ENCODE measurements around the gene KCNJ4.

Gene KCNJ4

DNA sequence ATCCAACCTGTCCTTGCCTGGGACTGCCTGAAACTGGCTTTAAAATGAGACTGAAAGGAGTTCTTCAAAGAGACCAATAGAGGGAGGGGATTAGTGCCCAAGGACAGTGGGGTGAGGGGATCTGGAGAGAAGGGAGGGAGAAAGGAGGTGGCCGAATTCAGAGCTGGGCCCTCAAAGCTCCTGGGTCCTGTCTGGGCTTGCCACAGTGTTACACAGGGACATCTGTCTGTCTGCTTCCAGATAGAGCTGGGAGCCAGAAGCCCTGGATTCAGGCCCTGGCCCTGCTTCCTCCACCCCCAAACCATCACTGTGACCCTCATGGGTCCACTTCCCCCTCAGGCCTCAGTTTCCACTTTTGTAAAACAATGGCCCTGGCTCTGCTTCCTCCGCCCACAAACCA, 3.6 kb downstream of the KCNJ4 start:
- TF ChIP-seq EZH2phosphoT487 (IDR thresholded peaks at IDR 0.05; ENCODE audit: borderline replicate concordance), result no peak
- TF ChIP-seq, protein P1, sequence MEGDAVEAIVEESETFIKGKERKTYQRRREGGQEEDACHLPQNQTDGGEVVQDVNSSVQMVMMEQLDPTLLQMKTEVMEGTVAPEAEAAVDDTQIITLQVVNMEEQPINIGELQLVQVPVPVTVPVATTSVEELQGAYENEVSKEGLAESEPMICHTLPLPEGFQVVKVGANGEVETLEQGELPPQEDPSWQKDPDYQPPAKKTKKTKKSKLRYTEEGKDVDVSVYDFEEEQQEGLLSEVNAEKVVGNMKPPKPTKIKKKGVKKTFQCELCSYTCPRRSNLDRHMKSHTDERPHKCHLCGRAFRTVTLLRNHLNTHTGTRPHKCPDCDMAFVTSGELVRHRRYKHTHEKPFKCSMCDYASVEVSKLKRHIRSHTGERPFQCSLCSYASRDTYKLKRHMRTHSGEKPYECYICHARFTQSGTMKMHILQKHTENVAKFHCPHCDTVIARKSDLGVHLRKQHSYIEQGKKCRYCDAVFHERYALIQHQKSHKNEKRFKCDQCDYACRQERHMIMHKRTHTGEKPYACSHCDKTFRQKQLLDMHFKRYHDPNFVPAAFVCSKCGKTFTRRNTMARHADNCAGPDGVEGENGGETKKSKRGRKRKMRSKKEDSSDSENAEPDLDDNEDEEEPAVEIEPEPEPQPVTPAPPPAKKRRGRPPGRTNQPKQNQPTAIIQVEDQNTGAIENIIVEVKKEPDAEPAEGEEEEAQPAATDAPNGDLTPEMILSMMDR (conservative IDR thresholded peaks at IDR 0.05; ENCODE audit: low read length), result no peak
- Histone ChIP-seq H3F3A (ENCODE audit: low read depth) (no peaks in the 10 kb centered on the region), H3K79me2 (ENCODE audit: insufficient read depth, low read length) (no peaks in the 10 kb centered on the region), H3K4me1 (ENCODE audit: insufficient read depth, low read length, poor library complexity, severe bottlenecking) (no peaks in the 10 kb centered on the region), H2AFZ (ENCODE audit: low read length) (no peak overlapping the region), H3K4me3 (ENCODE audit: low read length, poor library complexity, severe bottlenecking) (no peak overlapping the region), H3K4me2 (ENCODE audit: low read depth, low read length, poor library complexity, severe bottlenecking) (no peak overlapping the region), H3K36me3 (ENCODE audit: insufficient read depth, low read length) (no peaks in the 10 kb centered on the region), H3K9me3 (ENCODE audit: insufficient read depth, low read depth, low read length) (no peaks in the 10 kb centered on the region), H3K9me2 (replicated peaks; ENCODE audit: low read depth, low read length) (no peaks in the 10 kb centered on the region), H4K20me1 (ENCODE audit: insufficient read depth, low read length, poor library complexity, severe bottlenecking) (no peaks in the 10 kb centered on the region), H3K27me3 (ENCODE audit: insufficient read depth, low read length, poor library complexity, severe bottlenecking) (no peaks in the 10 kb centered on the region), H3K9ac (ENCODE audit: low read depth, low read length, poor library complexity, severe bottlenecking) (no peak overlapping the region)

DNA sequence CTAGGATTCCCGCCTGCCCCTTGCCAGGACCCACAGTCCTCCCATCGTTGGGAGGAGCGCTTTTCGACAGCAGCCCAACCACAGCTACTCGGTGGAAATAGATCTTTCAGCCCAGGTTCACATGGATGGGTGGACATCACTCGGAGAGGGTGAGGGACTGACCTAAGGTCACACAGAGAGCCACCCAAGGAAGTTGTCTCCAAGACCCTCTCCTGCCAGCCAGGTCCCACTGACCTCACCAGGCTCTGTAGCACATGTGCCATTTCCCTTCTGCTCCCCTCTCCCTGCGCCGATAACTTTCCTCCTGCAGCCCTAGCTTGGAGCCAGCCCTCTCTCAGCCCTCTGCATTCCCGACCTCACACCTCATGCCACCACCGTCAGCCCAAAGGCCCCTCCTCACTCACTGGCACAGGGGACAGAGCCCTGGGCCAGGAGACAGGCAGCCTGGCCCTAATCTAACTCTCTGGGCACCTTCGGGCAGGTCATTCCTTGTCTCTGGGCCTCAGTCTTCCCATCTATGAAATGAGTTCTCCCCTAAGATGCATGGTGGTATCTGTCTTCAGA, 4.7 kb downstream of the KCNJ4 start:
- no peaks in the 10 kb centered on the region for H4K20me1 ChIP-seq (ENCODE audit: insufficient read depth, low read length, poor library complexity, severe bottlenecking)
- no peaks in the 10 kb centered on the region for H3F3A ChIP-seq (ENCODE audit: low read depth)
- no peak overlapping the region for H3K4me2 ChIP-seq (ENCODE audit: low read depth, low read length, poor library complexity, severe bottlenecking)
- H3K27me3 ChIP-seq (ENCODE audit: insufficient read depth, low read length, poor library complexity, severe bottlenecking), result no peaks in the 10 kb centered on the region
- H2AFZ ChIP-seq (ENCODE audit: low read length), result no peak overlapping the region
- no peaks in the 10 kb centered on the region for H3K36me3 ChIP-seq (ENCODE audit: insufficient read depth, low read length)
- H3K79me2 ChIP-seq (ENCODE audit: insufficient read depth, low read length), result no peaks in the 10 kb centered on the region
- H3K9me3 ChIP-seq (ENCODE audit: insufficient read depth, low read depth, low read length), result no peaks in the 10 kb centered on the region
- H3K4me1 ChIP-seq (ENCODE audit: insufficient read depth, low read length, poor library complexity, severe bottlenecking), result no peaks in the 10 kb centered on the region
- H3K9ac ChIP-seq (ENCODE audit: low read depth, low read length, poor library complexity, severe bottlenecking), result no peak overlapping the region
- no peaks in the 10 kb centered on the region for H3K9me2 ChIP-seq (replicated peaks; ENCODE audit: low read depth, low read length)
- no peak overlapping the region for H3K4me3 ChIP-seq (ENCODE audit: low read length, poor library complexity, severe bottlenecking)
- no peak for TF ChIP-seq EZH2phosphoT487 (IDR thresholded peaks at IDR 0.05; ENCODE audit: borderline replicate concordance)
- TF ChIP-seq, protein P1 (conservative IDR thresholded peaks at IDR 0.05; ENCODE audit: low read length), result no peak

DNA sequence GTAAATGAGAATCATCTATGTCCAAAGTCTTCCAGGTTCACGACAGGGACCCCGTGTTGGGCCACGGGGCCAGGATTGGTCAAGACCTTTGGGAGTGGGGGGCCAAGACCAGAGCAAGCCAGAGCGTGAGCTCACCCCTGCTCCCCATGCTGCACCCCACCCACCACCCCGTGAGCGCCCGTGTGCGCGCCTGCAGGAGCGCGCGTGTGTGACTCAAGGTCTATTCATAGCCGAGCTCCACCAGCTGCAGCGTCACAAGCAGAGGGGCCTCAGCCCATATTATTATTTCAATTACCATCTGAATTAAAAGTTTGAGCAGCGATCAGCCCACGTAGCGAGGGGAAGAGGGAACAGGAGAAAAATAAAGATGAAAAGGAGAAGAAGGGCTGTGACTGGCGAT, 5.2 kb downstream of the KCNJ4 start:
- H4K20me1 ChIP-seq (ENCODE audit: insufficient read depth, low read length, poor library complexity, severe bottlenecking), result no peaks in the 10 kb centered on the region
- H3K4me3 ChIP-seq (ENCODE audit: low read length, poor library complexity, severe bottlenecking), result no peak overlapping the region
- H3K9me3 ChIP-seq (ENCODE audit: insufficient read depth, low read depth, low read length), result no peaks in the 10 kb centered on the region
- H3K9me2 ChIP-seq (replicated peaks; ENCODE audit: low read depth, low read length), result no peaks in the 10 kb centered on the region
- no peaks in the 10 kb centered on the region for H3K79me2 ChIP-seq (ENCODE audit: insufficient read depth, low read length)
- H3K4me2 ChIP-seq (ENCODE audit: low read depth, low read length, poor library complexity, severe bottlenecking), result no peak overlapping the region
- no peaks in the 10 kb centered on the region for H3K4me1 ChIP-seq (ENCODE audit: insufficient read depth, low read length, poor library complexity, severe bottlenecking)
- no peaks in the 10 kb centered on the region for H3K27me3 ChIP-seq (ENCODE audit: insufficient read depth, low read length, poor library complexity, severe bottlenecking)
- no peaks in the 10 kb centered on the region for H3F3A ChIP-seq (ENCODE audit: low read depth)
- H3K36me3 ChIP-seq (ENCODE audit: insufficient read depth, low read length), result no peaks in the 10 kb centered on the region
- no peak overlapping the region for H3K9ac ChIP-seq (ENCODE audit: low read depth, low read length, poor library complexity, severe bottlenecking)
- no peak for TF ChIP-seq EZH2phosphoT487 (IDR thresholded peaks at IDR 0.05; ENCODE audit: borderline replicate concordance)
- H2AFZ ChIP-seq (ENCODE audit: low read length), result no peak overlapping the region
